Endothelial cell of umbilical vein (primary cell): ENCODE results near the gene ALDH1L1.

Experiments
- CTCF ChIP-seq, 2 donors: IDR thresholded peaks; 1 replicate in 1 of 2; 2 replicates in 1 of 2; pipeline ENCODE4 v1.5.1; 2011; ENCODE audit warnings: low read length in 2 of 2, mild to moderate bottlenecking in 2 of 2, moderate library complexity in 2 of 2, control low read depth in 1 of 2, inconsistent platforms in 1 of 2, low read depth in 1 of 2; ENCODE audit not compliant: insufficient read depth in 1 of 2; ENCODE audit errors: extremely low read depth in 1 of 2
- EZH2 ChIP-seq: IDR thresholded peaks from 2 replicates; pipeline ENCODE4 v1.6.1; 2012; ENCODE audit warnings: borderline replicate concordance, low read depth, mild to moderate bottlenecking, moderate library complexity, low read length, inconsistent platforms; ENCODE audit not compliant: severe bottlenecking
- FOS ChIP-seq: IDR thresholded peaks from 2 replicates; pipeline ENCODE4 v1.6.1; 2011; ENCODE audit warnings: mild to moderate bottlenecking, low read length, moderate library complexity, borderline replicate concordance; ENCODE audit not compliant: insufficient read depth
- MAX ChIP-seq: IDR thresholded peaks from 2 replicates; pipeline ENCODE4 v1.6.1; 2011; ENCODE audit not compliant: insufficient read depth, insufficient read length
- POLR2A ChIP-seq: IDR thresholded peaks from 2 replicates; pipeline ENCODE4 v1.6.1; 2012; ENCODE audit warnings: low read depth, mild to moderate bottlenecking, control low read depth, low read length
- POLR2AphosphoS5 ChIP-seq: IDR thresholded peaks from 2 replicates; pipeline ENCODE4 v1.6.1; 2012; ENCODE audit warnings: low read depth, mild to moderate bottlenecking, control low read depth, low read length, moderate library complexity; ENCODE audit not compliant: insufficient read depth

GRCh38 chr3:126160243-126161210 lies 19.9 kb downstream of the ALDH1L1 start:
- no peak for TF ChIP-seq MAX
- TF ChIP-seq CTCF (IDR thresholded peaks at IDR 0.05; ENCODE audit: extremely low read depth in 1 of 2, insufficient read depth in 1 of 2, low read depth in 1 of 2, low read length in 2 of 2) = no peak
- TF ChIP-seq POLR2A = no peak
- TF ChIP-seq POLR2AphosphoS5 = no peak
- TF ChIP-seq EZH2 = no peak
- no peak for TF ChIP-seq FOS
